Measurements from ENCODE around the gene TBC1D12.
"Not testable (repeated sequence)": the region's sequence is repeated elsewhere in the genome, so short reads cannot be mapped to it uniquely, and the experiment has no call there.

Gene TBC1D12

GRCh38 chr10:94392117-94392516 is 10.2 kb upstream of the TBC1D12 start:
- ATAC-seq, H3K27ac Mint-ChIP-seq, H3K36me3 Mint-ChIP-seq, H3K4me1 Mint-ChIP-seq, H3K27me3 Mint-ChIP-seq, H3K9me3 Mint-ChIP-seq, H3K4me3 Mint-ChIP-seq: not testable (repeated sequence)

GRCh38 chr10:94397549-94398370 is 4.6 kb upstream of the TBC1D12 start:
- H3K27me3 Mint-ChIP-seq = no peaks in the 10 kb centered on the region
- no peak overlapping the region for H3K27ac Mint-ChIP-seq
- no peak for ATAC-seq
- H3K36me3 Mint-ChIP-seq = no peaks in the 10 kb centered on the region
- H3K9me3 Mint-ChIP-seq = no peaks in the 10 kb centered on the region
- no peak overlapping the region for H3K4me3 Mint-ChIP-seq
- H3K4me1 Mint-ChIP-seq = peaks cover 9% of the 10 kb centered on the region

GRCh38 chr10:94398762-94399161 is 3.6 kb upstream of the TBC1D12 start:
- H3K4me3 Mint-ChIP-seq = no peak overlapping the region
- peaks cover 9% of the 10 kb centered on the region for H3K4me1 Mint-ChIP-seq
- H3K36me3 Mint-ChIP-seq = no peaks in the 10 kb centered on the region
- no peak for ATAC-seq
- H3K9me3 Mint-ChIP-seq = no peaks in the 10 kb centered on the region
- H3K27ac Mint-ChIP-seq = no peak overlapping the region
- H3K27me3 Mint-ChIP-seq = no peaks in the 10 kb centered on the region

GRCh38 chr10:94402843-94403379 is 570 bp downstream of the TBC1D12 start:
- Mint-ChIP-seq H3K36me3 (no peaks in the 10 kb centered on the region), H3K4me3 (peak overlapping the region; percentile 86), H3K27me3 (no peaks in the 10 kb centered on the region), H3K4me1 (peaks cover 16% of the 10 kb centered on the region), H3K9me3 (no peaks in the 10 kb centered on the region), H3K27ac (peak overlapping the region; percentile 86)
- peak; percentile 49 for ATAC-seq

GRCh38 chr10:94403380-94404213 is 1.3 kb downstream of the TBC1D12 start:
- no peaks in the 10 kb centered on the region for H3K27me3 Mint-ChIP-seq

GRCh38 chr10:94405406-94405805 is 3.1 kb downstream of the TBC1D12 start:
- Mint-ChIP-seq H3K9me3 (no peaks in the 10 kb centered on the region), H3K4me1 (peaks cover 16% of the 10 kb centered on the region), H3K36me3 (no peaks in the 10 kb centered on the region), H3K27ac (no peak overlapping the region), H3K27me3 (no peaks in the 10 kb centered on the region), H3K4me3 (no peak overlapping the region)
- ATAC-seq = no peak

More at GRCh38 chr10:94403380-94404213, 1.3 kb downstream of the TBC1D12 start:
- H3K9me3 Mint-ChIP-seq = no peaks in the 10 kb centered on the region
- H3K36me3 Mint-ChIP-seq = no peaks in the 10 kb centered on the region
- H3K4me3 Mint-ChIP-seq = peak overlapping the region; percentile 86
- ATAC-seq = peak; percentile 89
- peak overlapping the region; percentile 86 for H3K27ac Mint-ChIP-seq
- peaks cover 16% of the 10 kb centered on the region for H3K4me1 Mint-ChIP-seq

- H3K27me3 Mint-ChIP-seq = no peaks in the 10 kb centered on the region
- H3K36me3 Mint-ChIP-seq = peaks cover 6% of the 10 kb centered on the region
- no peak overlapping the region for H3K4me3 Mint-ChIP-seq
- no peaks in the 10 kb centered on the region for H3K9me3 Mint-ChIP-seq
- peaks cover 6% of the 10 kb centered on the region for H3K4me1 Mint-ChIP-seq
- H3K27ac Mint-ChIP-seq = no peak overlapping the region
- no peak for ATAC-seq
Observed at GRCh38 chr10:94407668-94408067, 5.3 kb downstream of the TBC1D12 start.

- no peaks in the 10 kb centered on the region for H3K9me3 Mint-ChIP-seq
- H3K4me3 Mint-ChIP-seq = no peak overlapping the region
- H3K4me1 Mint-ChIP-seq = peaks cover 17% of the 10 kb centered on the region
- H3K27me3 Mint-ChIP-seq = no peaks in the 10 kb centered on the region
- no peak for ATAC-seq
- H3K27ac Mint-ChIP-seq = no peak overlapping the region
- peaks cover 6% of the 10 kb centered on the region for H3K36me3 Mint-ChIP-seq
Observed at GRCh38 chr10:94409021-94409657, 6.8 kb downstream of the TBC1D12 start.

GRCh38 chr10:94411304-94411703 is 9.0 kb downstream of the TBC1D12 start:
- Mint-ChIP-seq H3K27me3 (no peaks in the 10 kb centered on the region), H3K4me1 (peaks cover 20% of the 10 kb centered on the region), H3K27ac (no peak overlapping the region), H3K4me3 (no peak overlapping the region), H3K36me3 (peaks cover 6% of the 10 kb centered on the region), H3K9me3 (no peaks in the 10 kb centered on the region)
- ATAC-seq = no peak

GRCh38 chr10:94412449-94412848 is 10.1 kb downstream of the TBC1D12 start:
- no peaks in the 10 kb centered on the region for H3K27me3 Mint-ChIP-seq

GRCh38 chr10:94413361-94413760 is 11.0 kb downstream of the TBC1D12 start:
- H3K9me3 Mint-ChIP-seq = no peaks in the 10 kb centered on the region
- H3K36me3 Mint-ChIP-seq = peaks cover 6% of the 10 kb centered on the region
- H3K27ac Mint-ChIP-seq = no peak overlapping the region
- no peak for ATAC-seq
- peaks cover 30% of the 10 kb centered on the region for H3K4me1 Mint-ChIP-seq
- no peak overlapping the region for H3K4me3 Mint-ChIP-seq
- no peaks in the 10 kb centered on the region for H3K27me3 Mint-ChIP-seq

More at GRCh38 chr10:94412449-94412848, 10.1 kb downstream of the TBC1D12 start:
- Mint-ChIP-seq H3K4me3 (no peak overlapping the region), H3K27ac (no peak overlapping the region), H3K36me3 (peaks cover 6% of the 10 kb centered on the region), H3K4me1 (peaks cover 30% of the 10 kb centered on the region), H3K9me3 (no peaks in the 10 kb centered on the region)
- ATAC-seq = no peak

- Mint-ChIP-seq H3K4me1 (peaks cover 46% of the 10 kb centered on the region), H3K4me3 (no peak overlapping the region), H3K27me3 (no peaks in the 10 kb centered on the region), H3K9me3 (no peaks in the 10 kb centered on the region), H3K36me3 (no peaks in the 10 kb centered on the region), H3K27ac (no peak overlapping the region)
- ATAC-seq = no peak
Observed at GRCh38 chr10:94416896-94417295, 14.6 kb downstream of the TBC1D12 start.

GRCh38 chr10:94417321-94417720 is 15.0 kb downstream of the TBC1D12 start:
- no peak overlapping the region for H3K4me3 Mint-ChIP-seq
- no peak overlapping the region for H3K27ac Mint-ChIP-seq
- H3K9me3 Mint-ChIP-seq = no peaks in the 10 kb centered on the region
- no peaks in the 10 kb centered on the region for H3K27me3 Mint-ChIP-seq
- ATAC-seq = no peak
- H3K4me1 Mint-ChIP-seq = peaks cover 46% of the 10 kb centered on the region
- no peaks in the 10 kb centered on the region for H3K36me3 Mint-ChIP-seq

- H3K9me3 Mint-ChIP-seq = peaks cover 4% of the 10 kb centered on the region
- peaks cover 46% of the 10 kb centered on the region for H3K4me1 Mint-ChIP-seq
- H3K27me3 Mint-ChIP-seq = no peaks in the 10 kb centered on the region
- H3K27ac Mint-ChIP-seq = no peak overlapping the region
- H3K36me3 Mint-ChIP-seq = peaks cover 11% of the 10 kb centered on the region
- ATAC-seq = no peak
- H3K4me3 Mint-ChIP-seq = no peak overlapping the region
Observed at GRCh38 chr10:94420516-94420915, 18.2 kb downstream of the TBC1D12 start.

- peak; percentile 36 for ATAC-seq
- Mint-ChIP-seq H3K36me3 (peaks cover 11% of the 10 kb centered on the region), H3K4me1 (peaks cover 41% of the 10 kb centered on the region), H3K4me3 (no peak overlapping the region), H3K27me3 (no peaks in the 10 kb centered on the region), H3K9me3 (peaks cover 4% of the 10 kb centered on the region), H3K27ac (no peak overlapping the region)
Observed at GRCh38 chr10:94420998-94421528, 18.7 kb downstream of the TBC1D12 start.

All from stimulated activated memory B cell treated with anti-CD40 and anti-IgM and Interleukin-4, amounts not matched to agents 10 μg/mL and 1 μg/mL and 100 μg/mL, for 72 hours (primary cell).